IMR-90 (cell line): ENCODE results near the gene LRRC19.

Experiments
- CEBPB ChIP-seq: IDR thresholded peaks from 2 replicates; pipeline ENCODE4 v1.6.1; 2012; ENCODE audit warnings: low read depth, low read length, improper control_type of control experiment
- POLR2A ChIP-seq: IDR thresholded peaks from 2 replicates; pipeline ENCODE4 v1.6.1; 2012; ENCODE audit warnings: mild to moderate bottlenecking, low read depth, low read length
- RAD21 ChIP-seq: IDR thresholded peaks from 2 replicates; pipeline ENCODE4 v1.6.1; 2012; ENCODE audit warnings: low read length, improper control_type of control experiment
- RFX5 ChIP-seq: IDR thresholded peaks from 2 replicates; pipeline ENCODE4 v1.8.0; 2012; ENCODE audit warnings: low read depth, mild to moderate bottlenecking, low read length, moderate library complexity
- TF ChIP-seq, protein P1 (sequence below): conservative IDR thresholded peaks from 2 replicates; pipeline ENCODE4 v1.5.1; 2012; ENCODE audit warnings: mild to moderate bottlenecking, low read depth, low read length, improper control_type of control experiment

DNA sequence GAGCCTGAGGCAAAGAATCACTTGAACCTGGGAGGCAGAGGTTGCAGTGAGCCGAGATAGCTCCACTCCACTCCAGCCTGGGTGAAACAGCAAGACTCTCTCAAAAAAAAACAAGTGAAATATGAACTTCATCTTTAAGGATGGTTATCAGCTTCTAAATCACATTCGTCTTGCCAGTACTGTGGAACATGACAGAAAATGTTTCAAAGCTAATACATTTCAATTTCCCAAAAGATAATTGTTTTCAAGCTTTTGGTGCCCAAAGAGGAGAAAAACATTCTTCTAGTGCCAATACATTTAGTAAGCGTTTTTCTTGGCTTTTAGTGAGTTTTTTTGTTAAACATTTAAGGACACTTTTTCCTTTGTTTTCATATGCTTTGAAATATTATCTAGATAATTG, 53.7 kb downstream of the LRRC19 start:
- TF ChIP-seq, protein P1, sequence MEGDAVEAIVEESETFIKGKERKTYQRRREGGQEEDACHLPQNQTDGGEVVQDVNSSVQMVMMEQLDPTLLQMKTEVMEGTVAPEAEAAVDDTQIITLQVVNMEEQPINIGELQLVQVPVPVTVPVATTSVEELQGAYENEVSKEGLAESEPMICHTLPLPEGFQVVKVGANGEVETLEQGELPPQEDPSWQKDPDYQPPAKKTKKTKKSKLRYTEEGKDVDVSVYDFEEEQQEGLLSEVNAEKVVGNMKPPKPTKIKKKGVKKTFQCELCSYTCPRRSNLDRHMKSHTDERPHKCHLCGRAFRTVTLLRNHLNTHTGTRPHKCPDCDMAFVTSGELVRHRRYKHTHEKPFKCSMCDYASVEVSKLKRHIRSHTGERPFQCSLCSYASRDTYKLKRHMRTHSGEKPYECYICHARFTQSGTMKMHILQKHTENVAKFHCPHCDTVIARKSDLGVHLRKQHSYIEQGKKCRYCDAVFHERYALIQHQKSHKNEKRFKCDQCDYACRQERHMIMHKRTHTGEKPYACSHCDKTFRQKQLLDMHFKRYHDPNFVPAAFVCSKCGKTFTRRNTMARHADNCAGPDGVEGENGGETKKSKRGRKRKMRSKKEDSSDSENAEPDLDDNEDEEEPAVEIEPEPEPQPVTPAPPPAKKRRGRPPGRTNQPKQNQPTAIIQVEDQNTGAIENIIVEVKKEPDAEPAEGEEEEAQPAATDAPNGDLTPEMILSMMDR: no peak
- TF ChIP-seq POLR2A: no peak
- no peak for TF ChIP-seq RAD21
- TF ChIP-seq RFX5: no peak
- no peak for TF ChIP-seq CEBPB
